ENCODE results near the gene ZNF362. TPM values are rescaled to one million over a fixed set of nuclear protein-coding genes. Genes with fewer than 3 reads are reported as not detected.

Gene ZNF362
- total RNA-seq, 2 donors from 2014 or later, result 25.3 to 55.4 TPM

DNA sequence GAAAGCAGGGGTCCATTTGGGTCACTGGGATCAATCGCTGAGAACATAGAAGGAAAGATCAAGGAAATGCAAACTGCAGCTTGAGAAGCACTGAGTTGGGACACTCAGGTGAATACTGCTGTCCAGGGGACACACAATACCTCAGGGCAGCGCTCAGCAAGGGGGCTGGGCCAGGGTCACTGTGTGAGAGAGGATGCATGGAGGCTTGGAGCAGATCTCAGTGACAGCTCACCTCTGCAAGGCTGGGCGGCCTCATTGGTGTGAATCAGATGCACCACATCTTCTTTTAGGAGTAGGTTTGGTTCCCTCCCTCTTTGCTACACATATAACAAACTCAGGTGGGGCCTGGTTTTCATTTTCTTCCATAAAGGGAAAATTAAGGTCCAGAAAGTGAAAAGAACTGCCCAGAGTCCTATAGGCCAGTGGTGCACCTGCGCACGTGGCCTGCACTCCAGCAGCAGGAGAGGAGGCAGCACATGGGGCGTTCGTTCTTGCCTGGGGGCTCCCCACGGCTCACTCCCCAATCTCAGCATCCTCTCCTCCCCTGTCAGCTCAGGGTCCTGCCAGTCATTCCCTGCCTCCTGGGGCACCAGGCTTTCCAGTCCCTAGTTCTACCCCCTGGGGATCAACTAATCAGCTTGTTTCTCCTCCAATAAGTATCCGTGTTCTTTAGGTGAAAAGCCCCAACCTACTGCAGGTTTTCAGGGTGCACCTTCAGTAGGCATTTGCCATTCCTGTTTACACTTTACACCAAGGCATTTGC is 63.1 kb downstream of the ZNF362 start:
- peaks cover 17% of the 10 kb centered on the region for H3K36me3 ChIP-seq
- DNase-seq (ENCODE audit: low spot score) (no peak), ATAC-seq (ENCODE audit: insufficient number of reproducible peaks, low FRiP score, low read depth) (no peak)
- no peak overlapping the region for H3K4me3 ChIP-seq
- no peaks in the 10 kb centered on the region for H3K27me3 ChIP-seq (replicated peaks; ENCODE audit: insufficient read depth)
- H3K4me1 ChIP-seq (ENCODE audit: control insufficient read depth in 1 of 2, low read depth in 2 of 2), result no peaks in the 10 kb centered on the region
- no peaks in the 10 kb centered on the region for H3K9me3 ChIP-seq
- TF ChIP-seq, protein P1, sequence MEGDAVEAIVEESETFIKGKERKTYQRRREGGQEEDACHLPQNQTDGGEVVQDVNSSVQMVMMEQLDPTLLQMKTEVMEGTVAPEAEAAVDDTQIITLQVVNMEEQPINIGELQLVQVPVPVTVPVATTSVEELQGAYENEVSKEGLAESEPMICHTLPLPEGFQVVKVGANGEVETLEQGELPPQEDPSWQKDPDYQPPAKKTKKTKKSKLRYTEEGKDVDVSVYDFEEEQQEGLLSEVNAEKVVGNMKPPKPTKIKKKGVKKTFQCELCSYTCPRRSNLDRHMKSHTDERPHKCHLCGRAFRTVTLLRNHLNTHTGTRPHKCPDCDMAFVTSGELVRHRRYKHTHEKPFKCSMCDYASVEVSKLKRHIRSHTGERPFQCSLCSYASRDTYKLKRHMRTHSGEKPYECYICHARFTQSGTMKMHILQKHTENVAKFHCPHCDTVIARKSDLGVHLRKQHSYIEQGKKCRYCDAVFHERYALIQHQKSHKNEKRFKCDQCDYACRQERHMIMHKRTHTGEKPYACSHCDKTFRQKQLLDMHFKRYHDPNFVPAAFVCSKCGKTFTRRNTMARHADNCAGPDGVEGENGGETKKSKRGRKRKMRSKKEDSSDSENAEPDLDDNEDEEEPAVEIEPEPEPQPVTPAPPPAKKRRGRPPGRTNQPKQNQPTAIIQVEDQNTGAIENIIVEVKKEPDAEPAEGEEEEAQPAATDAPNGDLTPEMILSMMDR (IDR thresholded peaks at IDR 0.05), result no peak
- H3K27ac ChIP-seq, result no peak overlapping the region

- no peaks in the 10 kb centered on the region for H3K9me3 ChIP-seq
- TF ChIP-seq, protein P1 (IDR thresholded peaks at IDR 0.05), result no peak
- H3K27ac ChIP-seq, result no peak overlapping the region
- no peaks in the 10 kb centered on the region for H3K27me3 ChIP-seq (replicated peaks; ENCODE audit: insufficient read depth)
- no peak overlapping the region for H3K4me3 ChIP-seq
- peaks cover 24% of the 10 kb centered on the region for H3K36me3 ChIP-seq
- ATAC-seq (ENCODE audit: insufficient number of reproducible peaks, low FRiP score, low read depth) (no peak), DNase-seq (ENCODE audit: low spot score) (no peak)
- H3K4me1 ChIP-seq (ENCODE audit: control insufficient read depth in 1 of 2, low read depth in 2 of 2), result no peaks in the 10 kb centered on the region
Observed at GRCh38 chr1:33319949-33320618, 63.8 kb downstream of the ZNF362 start.

DNA sequence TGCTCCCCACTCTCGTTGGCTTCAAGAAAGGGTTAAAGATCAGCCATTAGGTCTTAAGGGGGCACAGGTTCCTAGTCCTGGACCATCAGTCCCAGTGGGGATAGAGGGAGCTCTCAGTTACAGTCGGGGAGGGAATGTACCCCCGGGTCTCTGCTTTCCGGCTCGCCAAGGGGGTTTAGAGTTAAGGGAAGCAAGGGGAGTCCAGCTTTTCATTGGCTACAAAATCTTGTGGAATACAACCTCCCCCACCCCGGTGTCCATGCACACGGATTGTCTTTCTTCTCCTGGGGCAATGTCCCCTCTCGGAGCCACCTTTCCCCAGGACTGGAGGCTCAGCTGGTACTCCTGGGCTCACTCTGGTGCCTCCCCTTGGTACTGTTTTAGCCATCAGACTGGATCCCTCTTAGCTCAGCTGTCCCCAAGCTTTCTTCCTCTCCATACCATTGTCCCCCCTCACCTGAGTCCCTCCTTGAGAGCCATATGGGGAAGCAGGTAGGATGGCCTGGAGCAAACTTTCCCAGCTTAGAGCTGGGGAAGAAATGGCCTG is 64.4 kb downstream of the ZNF362 start, which contains the start of gene A3GALT2:
TSS of gene A3GALT2 (minus strand) at position 480 of the 547 bp plus-strand sequence. CDS start at position 480, 0 bp downstream.
- no peak for DNase-seq (ENCODE audit: low spot score)

DNA sequence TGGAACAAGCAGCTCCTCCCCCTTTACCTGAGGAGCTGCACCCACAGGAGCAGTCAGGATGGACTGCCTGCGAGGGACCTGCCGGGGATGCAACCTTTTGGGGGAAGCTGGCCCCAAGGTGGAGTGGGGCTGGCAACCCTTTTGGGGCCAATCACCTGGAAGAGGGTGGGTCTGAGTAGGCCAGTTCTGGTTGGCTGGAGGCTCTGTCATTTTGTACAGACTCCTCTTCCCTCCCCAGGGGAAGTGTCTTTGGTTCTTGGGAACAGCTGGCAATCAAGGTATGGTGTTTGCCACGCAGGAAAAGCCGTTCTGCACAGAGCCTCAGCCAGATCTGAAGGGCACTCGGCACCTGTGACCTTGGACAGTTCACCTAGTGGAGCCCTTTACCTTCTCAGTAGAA is 64.9 kb downstream of the ZNF362 start:
- ATAC-seq (ENCODE audit: insufficient number of reproducible peaks, low FRiP score, low read depth), result no peak
- Histone ChIP-seq H3K27me3 (replicated peaks; ENCODE audit: insufficient read depth) (no peaks in the 10 kb centered on the region), H3K9me3 (no peaks in the 10 kb centered on the region), H3K36me3 (peaks cover 34% of the 10 kb centered on the region), H3K27ac (no peak overlapping the region), H3K4me1 (ENCODE audit: control insufficient read depth in 1 of 2, low read depth in 2 of 2) (no peaks in the 10 kb centered on the region), H3K4me3 (no peak overlapping the region)
- TF ChIP-seq, protein P1 (IDR thresholded peaks at IDR 0.05), result no peak
- no peak for DNase-seq (ENCODE audit: low spot score)

More for the DNA sequence above, 64.4 kb downstream of the ZNF362 start, which contains the start of gene A3GALT2:
- H3K27ac ChIP-seq, result no peak within 1 kb of the TSS
- TF ChIP-seq, protein P1 (IDR thresholded peaks at IDR 0.05), result no peak
- no peak for ATAC-seq (ENCODE audit: insufficient number of reproducible peaks, low FRiP score, low read depth)
- H3K36me3 ChIP-seq, result peaks cover 30% of the 10 kb centered on the region
- H3K4me1 ChIP-seq (ENCODE audit: control insufficient read depth in 1 of 2, low read depth in 2 of 2), result no peaks in the 10 kb centered on the region
- no peaks in the 10 kb centered on the region for H3K9me3 ChIP-seq
- no peak within 1 kb of the TSS for H3K4me3 ChIP-seq
- H3K27me3 ChIP-seq (replicated peaks; ENCODE audit: insufficient read depth), result no peaks in the 10 kb centered on the region

GRCh38 chr1:33322109-33322508 is 65.8 kb downstream of the ZNF362 start:
- DNase-seq (ENCODE audit: low spot score), result no peak
- no peaks in the 10 kb centered on the region for H3K9me3 ChIP-seq
- TF ChIP-seq, protein P1 (IDR thresholded peaks at IDR 0.05), result no peak

More at GRCh38 chr1:33322109-33322508, 65.8 kb downstream of the ZNF362 start:
- Histone ChIP-seq H3K36me3 (peaks cover 43% of the 10 kb centered on the region), H3K27ac (no peak overlapping the region), H3K4me1 (ENCODE audit: control insufficient read depth in 1 of 2, low read depth in 2 of 2) (no peaks in the 10 kb centered on the region), H3K4me3 (no peak overlapping the region), H3K27me3 (replicated peaks; ENCODE audit: insufficient read depth) (no peaks in the 10 kb centered on the region)
- ATAC-seq (ENCODE audit: insufficient number of reproducible peaks, low FRiP score, low read depth), result no peak

Measured in thoracic aorta (tissue), 2 donors.